ENCODE data around the gene INF2.
"Not testable (repeated sequence)": the region's sequence is repeated elsewhere in the genome, so short reads cannot be mapped to it uniquely, and the experiment has no call there.

The INF2 gene

GRCh38 chr14:104689109-104689880 is at the start of gene INF2:
INF2 (plus strand) TSS chr14:104689618; CDS start chr14:104701366, 11,748 bp downstream.
- DNase-seq: peak in 1 of 2 experiments; percentile 44

GRCh38 chr14:104639885-104640548 is 49.4 kb upstream of the INF2 start:
- peak in 1 of 2 experiments; percentile 55 for DNase-seq

- DNase-seq: no peak
Measured at GRCh38 chr14:104640681-104641080, 48.7 kb upstream of the INF2 start.

- no peak for DNase-seq
Measured at GRCh38 chr14:104641753-104642539, 47.5 kb upstream of the INF2 start.

- no peak for DNase-seq
Measured at GRCh38 chr14:104642540-104642868, 46.9 kb upstream of the INF2 start.

GRCh38 chr14:104643306-104643705 is 46.1 kb upstream of the INF2 start:
- DNase-seq: no peak

GRCh38 chr14:104644091-104644635 is 45.3 kb upstream of the INF2 start:
- no peak for DNase-seq

- DNase-seq: no peak
Measured at GRCh38 chr14:104644656-104645378, 44.6 kb upstream of the INF2 start.

- no peak for DNase-seq
Measured at GRCh38 chr14:104647467-104648043, 41.9 kb upstream of the INF2 start.

GRCh38 chr14:104650057-104650980 is 39.1 kb upstream of the INF2 start:
- DNase-seq: peak in 1 of 2 experiments; percentile 23

GRCh38 chr14:104650981-104651875 is 38.2 kb upstream of the INF2 start:
- DNase-seq: no peak

- no peak for DNase-seq
Measured at GRCh38 chr14:104651876-104652260, 37.5 kb upstream of the INF2 start.

- no peak for DNase-seq
Measured at GRCh38 chr14:104652386-104652785, 37.0 kb upstream of the INF2 start.

- DNase-seq: not testable (repeated sequence)
Measured at GRCh38 chr14:104653130-104653920, 36.1 kb upstream of the INF2 start.

GRCh38 chr14:104654119-104654518 is 35.3 kb upstream of the INF2 start:
- no peak for DNase-seq

- DNase-seq: no peak
Measured at GRCh38 chr14:104655128-104655848, 34.1 kb upstream of the INF2 start.

GRCh38 chr14:104656014-104656714 is 33.3 kb upstream of the INF2 start:
- DNase-seq: no peak

- DNase-seq: no peak
Measured at GRCh38 chr14:104657101-104657524, 32.3 kb upstream of the INF2 start.

Measured in SW 1271 (cell line).